Endometrial microvascular endothelial cells (primary cell): ENCODE measurements around the gene NRIP2. TPM values are rescaled to one million over a fixed set of nuclear protein-coding genes. Genes with fewer than 3 reads are reported as not detected.

Experiments used
- in situ Hi-C: cut with HindIII; loops from 2 replicates; pipeline ENCODE4 v1.10.0; 2017; ENCODE audit warnings: low sequenced_read_pairs, low pct_unique_long_range_greater_than_20kb; ENCODE audit errors: inconsistent ontology term
- total RNA-seq: library from RNA; depleted of rRNA; stranded (reverse); fragments of >200 nt; gene quantifications from one replicate; pipeline ENCODE4 v1.2.3, GENCODE V29; 2015; ENCODE audit errors: inconsistent ontology term

NRIP2 gene
- total RNA-seq, 1 donor from 2014 or later: not detected

DNA sequence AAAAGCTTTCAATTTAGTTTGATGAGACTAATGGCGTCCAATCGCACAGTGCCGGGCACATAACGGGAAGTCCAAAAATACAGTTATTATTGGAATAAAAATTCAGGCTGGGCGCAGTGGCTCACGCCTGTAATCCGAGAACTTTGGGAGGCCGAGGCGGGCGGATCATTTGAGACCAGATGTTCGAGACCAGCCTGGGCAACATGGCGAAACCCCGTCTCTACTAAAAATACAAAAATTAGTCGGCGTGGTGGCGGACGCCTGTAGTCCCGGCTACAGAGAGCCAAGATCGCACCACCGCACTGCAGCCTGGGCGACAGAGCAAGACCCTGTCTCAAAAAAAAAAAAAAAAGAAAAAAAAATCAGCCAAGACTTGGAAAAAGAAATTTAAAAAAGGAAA is 41.3 kb downstream of the NRIP2 start:
- in situ Hi-C loops: no loop called here

DNA sequence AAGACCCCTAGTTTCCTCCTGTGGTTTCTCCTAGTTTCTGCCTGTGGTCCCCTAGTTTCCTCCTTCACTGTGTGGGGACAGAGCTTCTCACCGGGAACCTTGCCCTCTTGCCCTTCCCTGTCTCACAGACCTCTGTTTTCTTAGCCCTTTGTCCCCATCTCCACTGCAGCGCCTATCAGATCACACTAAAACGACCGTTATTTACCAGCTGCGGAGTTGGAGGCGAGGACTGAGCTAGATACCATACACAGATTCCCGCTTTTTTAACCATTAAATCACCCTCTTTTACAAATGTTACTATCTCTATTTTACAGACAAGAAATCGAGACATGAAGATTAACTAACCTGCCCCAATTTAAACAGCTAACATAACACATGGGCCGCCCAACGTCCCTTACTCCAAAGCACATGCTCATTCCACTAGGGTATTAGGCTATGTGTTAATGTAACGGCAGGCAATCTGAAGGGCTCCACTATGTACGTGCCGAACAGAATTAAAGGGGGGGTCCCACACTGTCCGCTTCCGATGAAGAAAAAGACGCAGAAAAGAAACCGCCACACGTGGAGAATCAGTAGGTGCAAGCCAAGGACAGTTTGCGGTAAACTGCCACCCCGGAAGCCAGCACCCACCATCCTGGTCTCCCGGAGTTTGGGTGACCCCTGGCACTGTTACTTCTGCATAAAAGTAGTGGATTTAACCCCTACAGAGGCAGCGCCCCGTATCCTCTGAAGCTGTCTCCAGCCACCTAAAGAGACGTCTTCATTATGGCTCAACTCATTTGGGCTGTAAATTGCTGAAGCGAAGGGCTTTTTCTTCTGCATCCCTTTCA is 41.9 kb downstream of the NRIP2 start:
- in situ Hi-C loops: no loop called here

DNA sequence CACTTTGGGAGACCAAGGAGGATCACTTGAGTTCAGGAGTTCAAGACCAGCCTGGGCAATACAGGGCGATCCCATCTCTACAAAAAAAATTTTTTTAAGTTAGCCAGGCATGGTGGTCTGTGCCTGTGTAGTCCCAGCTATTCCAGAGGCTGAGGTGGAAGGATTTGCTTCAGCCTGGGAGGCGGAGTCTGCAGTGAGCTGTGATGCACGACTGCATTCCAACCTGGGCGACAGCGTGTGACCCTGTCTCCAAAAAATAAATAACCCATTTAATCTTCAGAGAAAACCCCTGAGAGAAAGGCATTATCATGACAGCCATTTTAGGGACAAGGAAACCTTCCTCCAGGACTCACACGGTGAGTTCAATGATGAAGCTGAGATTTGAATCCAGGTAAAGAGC is 43.7 kb downstream of the NRIP2 start:
- in situ Hi-C loops: no loop called here

DNA sequence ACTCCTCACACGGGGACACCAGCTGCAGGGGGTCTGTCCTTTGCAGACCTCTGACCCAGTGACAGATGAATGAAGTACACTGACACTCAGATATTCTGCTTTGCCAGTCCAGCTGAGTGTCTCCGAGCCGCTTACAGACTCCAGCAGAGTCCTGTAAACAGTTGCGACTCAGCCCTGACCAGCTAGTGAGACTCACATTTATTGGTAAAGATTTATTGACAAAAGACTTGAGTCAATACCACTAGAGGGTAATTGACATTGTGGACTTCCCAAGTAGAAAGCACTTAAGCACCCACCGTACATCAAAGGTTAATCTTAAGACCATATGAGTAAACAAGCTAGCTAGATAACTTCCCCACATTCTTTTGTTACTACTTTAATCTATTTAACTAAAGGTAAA is 49.8 kb downstream of the NRIP2 start:
- in situ Hi-C loops: no loop called here

DNA sequence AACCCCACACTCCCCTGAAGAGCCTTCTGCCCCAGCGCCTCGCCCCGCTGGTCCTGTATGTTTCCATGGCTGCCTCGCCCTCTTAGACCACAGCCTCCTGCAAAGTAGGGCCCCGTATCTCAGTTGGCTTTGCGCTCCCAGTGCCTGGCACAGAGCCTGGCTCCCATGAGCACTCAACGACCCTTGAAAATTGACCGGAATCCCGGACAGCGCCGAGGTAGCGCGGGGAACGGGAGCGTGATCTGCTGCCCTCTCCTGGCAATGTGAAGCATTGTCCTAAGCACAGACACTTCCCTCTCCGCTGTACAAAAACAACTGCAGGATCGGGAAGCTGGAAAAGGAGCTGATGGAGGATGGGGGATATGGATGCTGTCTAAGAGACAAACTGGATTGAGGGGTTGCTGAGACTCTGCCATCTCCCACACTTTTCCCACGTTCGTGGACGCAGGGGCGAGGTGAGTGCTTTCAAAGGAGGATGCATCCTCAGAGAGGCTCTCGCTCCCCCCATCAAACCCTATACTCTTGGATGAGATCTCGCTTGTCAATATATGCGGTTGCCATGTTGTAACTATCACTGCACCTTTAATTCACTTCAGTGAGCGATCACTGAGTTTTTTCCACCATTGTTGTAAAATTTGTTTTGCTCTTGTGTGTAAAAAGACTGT is 50.8 kb downstream of the NRIP2 start:
- in situ Hi-C loops: no loop called here

DNA sequence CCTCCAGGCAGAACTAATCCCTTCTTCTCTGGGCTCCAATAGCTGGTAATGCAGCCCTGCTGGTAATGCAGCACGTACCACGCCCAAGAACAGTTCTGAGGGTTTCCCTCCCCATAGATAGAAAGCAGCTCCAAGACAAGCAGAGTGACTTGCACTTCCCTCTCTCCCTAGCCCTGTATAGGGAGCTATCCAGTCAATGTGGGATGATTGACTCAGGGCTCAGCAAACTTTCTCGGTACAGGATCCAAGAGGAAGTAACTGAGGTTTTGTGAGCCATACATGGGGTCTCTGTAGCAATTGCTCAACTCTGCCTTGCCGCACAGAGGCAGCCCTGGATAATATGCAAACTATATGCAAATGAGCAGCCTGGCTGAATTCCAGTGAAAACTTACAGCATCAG is 55.6 kb downstream of the NRIP2 start:
- in situ Hi-C loops: no loop called here

DNA sequence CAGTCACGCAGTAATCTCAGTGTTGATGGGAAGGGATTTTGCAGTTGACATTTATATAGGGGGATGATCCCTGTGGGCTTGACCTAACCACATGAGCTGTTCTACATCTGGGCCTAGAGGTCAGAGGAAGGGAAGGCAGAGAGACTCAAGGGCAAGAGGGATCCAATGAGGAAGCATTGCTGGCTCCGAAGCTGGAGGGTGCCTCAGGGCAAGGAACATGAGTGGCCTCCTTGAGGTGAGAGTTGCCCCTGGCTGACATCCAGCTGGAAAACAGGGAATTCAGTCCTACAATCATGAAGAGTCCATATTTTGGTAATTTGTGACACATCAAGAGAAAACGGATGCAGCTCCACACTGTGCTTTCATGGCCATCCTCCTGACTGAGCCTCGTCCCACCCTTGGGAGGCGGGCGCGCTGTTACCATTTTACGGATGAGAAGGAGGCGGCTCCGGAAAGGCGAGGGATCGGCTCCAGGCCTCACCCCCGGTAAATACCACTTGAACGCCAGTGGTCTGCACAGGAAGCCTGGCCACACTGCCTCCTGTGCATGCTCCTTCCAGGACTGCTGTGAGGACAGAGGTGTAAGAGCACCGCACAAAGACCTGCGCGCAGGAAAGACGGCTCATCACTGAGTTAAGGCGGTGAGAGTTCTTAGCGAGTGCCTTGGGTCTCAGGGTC is 58.6 kb downstream of the NRIP2 start:
- in situ Hi-C loops: no loop called here

DNA sequence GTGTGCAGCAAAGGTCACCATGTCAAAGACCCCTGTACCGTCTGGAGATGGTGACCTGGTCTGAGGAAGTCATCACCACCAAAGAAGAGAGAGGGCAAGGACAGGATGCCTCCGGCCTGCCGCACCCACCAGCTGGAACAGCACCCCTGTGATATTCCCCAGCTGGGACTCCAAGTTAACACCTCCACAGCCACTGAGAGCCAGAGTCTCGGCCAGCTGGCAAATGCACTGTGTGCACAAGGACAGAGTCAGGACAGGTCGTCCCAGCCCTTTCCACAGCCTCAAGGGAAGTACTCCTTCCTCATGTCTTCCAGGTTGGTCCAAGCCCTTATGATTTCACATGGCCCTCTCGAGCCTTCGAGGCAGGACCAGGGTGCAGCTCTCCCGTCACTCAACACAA is 59.4 kb downstream of the NRIP2 start:
- in situ Hi-C loops: no loop called here

Other genes starting within 250 kb of the NRIP2 start
- gene FKBP4, start 40.1 kb downstream of the NRIP2 start, total RNA-seq: 60.8 TPM
- gene ITFG2, start 22.4 kb downstream of the NRIP2 start, total RNA-seq: 34.1 TPM
- not detected for gene TEX52, start 22.0 kb upstream of the NRIP2 start, total RNA-seq
- 57.3 TPM for gene FOXM1, start 42.1 kb upstream of the NRIP2 start, total RNA-seq
- gene RHNO1, start 42.2 kb upstream of the NRIP2 start, total RNA-seq: 52.6 TPM
- gene TULP3, start 55.9 kb upstream of the NRIP2 start, total RNA-seq: 16.1 TPM
- 78.1 TPM for gene TEAD4, start 124.4 kb upstream of the NRIP2 start, total RNA-seq
- 15.9 TPM for gene TSPAN9, start 242.3 kb upstream of the NRIP2 start, total RNA-seq